GM10847 (cell line): ENCODE measurements around the gene IGF2BP1.

Experiments
- POLR2A ChIP-seq: IDR thresholded peaks from 2 replicates; pipeline ENCODE4 v1.6.1; 2011; ENCODE audit not compliant: insufficient read length; ENCODE audit errors: extremely low read depth

IGF2BP1 gene

DNA sequence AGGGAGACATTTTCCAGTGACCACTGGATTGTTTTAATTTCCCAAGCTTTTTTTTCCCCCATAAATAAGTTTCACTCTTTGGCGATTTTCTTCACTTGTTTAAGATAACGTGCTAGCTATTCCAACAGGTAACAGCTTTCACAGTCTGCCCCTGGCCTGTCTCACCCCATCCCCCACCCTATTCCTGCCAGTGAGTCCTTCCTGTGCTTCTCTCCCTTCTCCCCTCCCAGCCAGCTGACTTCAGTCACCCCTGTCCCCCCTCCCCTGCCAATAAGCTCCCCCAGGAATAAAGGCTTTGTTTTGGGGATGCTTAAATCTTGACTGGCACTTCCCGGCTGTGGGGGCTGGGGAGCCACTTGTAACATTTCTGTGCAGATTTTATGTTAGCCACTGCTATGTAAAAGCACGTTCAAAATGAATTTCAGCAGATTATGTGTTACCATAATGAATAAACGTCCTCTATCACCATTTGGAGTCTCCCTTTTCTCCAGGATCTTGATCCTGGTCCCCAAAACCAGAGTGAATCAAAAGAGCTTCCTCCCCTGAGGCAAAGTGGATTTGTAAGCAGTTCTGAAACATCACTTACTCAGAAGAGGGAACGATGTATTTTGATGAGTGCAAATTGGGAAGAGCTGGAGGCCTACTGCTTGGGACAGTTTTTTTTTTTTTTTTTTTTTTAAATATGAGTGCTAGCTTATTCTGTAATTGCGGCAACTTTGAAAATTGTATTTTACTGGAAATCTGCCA, 58.2 kb downstream of the IGF2BP1 start:
- TF ChIP-seq POLR2A: no peak

DNA sequence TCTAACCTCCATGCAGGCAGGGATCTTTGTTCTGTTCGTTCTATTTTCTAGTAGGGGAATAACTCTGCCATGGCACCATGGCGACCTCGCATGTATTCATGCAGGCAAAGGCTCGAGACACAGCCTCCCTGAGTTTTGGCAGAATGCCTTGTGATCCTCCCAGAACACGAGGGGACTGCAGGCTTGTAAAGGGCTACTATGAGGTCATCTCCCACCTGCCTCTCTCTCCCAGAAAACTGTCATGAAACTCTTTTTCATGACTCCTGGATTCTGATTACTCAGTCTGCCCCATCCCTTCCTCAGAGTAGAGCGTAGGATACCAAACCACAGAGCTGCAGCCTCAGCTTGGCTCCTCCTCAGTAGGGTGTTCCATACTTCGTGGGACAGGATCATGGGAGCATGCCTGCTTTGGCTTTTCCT, 64.3 kb downstream of the IGF2BP1 start:
- no peak for TF ChIP-seq POLR2A

DNA sequence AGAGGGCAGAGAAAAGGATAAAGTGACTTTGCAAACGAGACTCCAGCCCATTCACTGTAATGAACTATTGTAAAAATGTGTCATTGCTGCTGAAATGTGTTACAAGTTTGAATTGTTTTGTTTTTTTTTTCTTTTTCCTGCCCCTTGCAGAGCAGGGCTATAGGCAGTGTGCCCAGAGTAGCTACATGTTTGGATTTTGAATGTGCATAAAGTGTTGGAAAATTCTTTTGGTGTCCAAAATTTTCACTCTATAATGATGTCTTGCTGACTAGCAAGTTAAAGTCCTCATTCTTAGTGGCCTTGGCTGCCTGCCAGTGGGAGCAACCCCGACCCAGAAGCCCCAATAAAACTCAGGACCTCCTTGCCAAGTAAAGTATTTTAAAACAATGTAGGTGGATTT, 66.5 kb downstream of the IGF2BP1 start:
- no peak for TF ChIP-seq POLR2A

DNA sequence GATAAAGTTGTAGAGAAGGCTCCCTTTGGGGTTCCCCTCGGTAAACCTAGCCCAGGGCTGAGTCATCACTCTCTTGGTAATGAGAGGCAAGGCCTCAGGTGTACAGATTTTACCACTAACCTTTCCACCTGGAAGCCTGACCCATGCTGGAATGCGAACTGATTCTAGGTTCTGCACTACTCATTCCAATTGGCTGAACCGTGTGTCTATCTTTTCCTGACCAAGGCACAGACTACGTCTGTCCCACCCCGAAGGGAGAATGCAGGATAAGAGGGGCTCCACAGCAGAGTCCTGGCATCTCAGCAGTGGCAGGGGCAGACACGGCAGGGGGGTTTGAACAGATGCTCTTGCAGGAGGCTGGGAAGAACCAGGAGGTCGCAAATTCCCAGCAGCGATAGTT, 70.0 kb downstream of the IGF2BP1 start:
- no peak for TF ChIP-seq POLR2A

DNA sequence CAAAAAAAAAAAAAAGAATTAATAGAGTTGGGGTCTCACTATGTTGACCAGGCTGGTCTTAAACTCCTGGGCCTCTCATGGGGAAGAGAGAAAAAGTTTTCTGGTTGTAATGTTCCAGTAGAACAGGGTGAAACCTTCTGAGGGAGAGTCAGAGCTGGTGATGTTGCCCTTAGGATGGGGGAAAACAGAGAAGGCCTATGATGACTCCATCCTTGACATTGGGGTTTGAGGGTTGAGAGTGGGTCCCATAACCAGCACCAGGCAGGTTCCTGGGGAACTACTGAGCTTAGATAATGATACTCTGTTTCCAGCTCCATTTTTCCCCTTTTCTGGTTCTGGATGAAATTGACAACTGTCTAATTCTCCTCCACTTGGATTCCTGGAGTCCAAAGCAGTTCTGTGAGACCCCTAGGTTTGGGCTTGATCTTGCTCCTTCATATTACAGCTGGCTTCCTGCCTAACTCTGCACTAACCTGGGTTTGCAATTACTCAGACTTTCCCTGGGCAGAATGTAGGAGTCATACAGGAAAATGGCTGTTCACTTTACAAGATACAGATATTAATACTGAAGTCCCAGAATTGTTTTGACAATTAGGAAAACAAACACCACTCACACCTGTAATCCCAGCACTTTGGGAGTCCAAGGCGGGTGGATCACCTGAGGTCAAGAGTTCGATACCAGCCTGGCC, 72.5 kb downstream of the IGF2BP1 start:
- no peak for TF ChIP-seq POLR2A

DNA sequence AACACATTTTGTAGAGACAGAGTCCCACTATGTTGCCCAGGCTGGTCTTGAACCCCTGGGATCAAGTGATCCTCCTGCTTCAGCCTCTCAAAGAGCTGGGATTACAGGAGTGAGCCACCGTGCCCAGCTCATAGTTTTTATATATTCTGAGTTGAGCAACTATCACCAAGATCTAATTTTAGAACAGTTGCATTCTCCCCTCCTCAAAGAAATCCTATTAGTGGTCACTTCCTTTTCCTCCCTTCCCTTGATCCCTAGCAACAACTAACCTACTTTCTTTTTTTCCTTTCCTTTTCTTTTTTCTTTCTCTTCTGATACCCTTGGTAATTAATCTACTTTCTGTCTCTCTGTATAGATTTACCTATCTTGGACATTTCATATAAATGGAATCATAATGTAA, 73.9 kb downstream of the IGF2BP1 start:
- TF ChIP-seq POLR2A: no peak

DNA sequence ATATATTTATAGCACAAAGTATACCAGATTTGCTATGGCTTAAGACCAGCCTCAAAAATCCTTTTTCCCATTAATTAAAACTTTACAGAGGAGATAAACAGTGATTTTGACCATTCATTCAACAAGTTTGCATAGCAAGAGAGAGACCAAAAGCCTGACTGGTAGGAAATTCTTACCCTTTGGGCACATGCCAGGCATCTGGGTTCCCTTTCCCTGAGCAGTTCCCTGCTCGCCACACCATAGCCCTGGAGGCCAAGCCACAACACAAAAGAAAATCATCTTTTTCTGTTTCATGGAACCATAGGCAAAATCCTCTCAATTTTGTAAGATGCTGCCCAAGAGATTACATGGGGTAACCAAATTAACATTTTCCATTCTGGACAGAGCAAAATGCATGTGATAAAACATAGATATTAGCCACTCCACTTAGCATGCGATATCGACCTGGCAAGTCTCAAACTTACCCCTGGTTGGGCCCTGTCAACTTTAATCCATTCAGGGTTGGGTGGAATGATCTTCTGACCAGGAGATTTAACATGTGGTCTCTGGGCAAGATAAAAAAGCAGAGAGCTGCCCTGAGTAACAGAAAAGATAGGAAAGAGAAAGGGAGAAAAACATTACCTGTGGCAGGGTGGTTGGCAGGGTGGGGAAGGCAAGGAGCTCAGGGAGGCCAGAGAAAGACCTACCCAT, 77.8 kb downstream of the IGF2BP1 start:
- TF ChIP-seq POLR2A: no peak

DNA sequence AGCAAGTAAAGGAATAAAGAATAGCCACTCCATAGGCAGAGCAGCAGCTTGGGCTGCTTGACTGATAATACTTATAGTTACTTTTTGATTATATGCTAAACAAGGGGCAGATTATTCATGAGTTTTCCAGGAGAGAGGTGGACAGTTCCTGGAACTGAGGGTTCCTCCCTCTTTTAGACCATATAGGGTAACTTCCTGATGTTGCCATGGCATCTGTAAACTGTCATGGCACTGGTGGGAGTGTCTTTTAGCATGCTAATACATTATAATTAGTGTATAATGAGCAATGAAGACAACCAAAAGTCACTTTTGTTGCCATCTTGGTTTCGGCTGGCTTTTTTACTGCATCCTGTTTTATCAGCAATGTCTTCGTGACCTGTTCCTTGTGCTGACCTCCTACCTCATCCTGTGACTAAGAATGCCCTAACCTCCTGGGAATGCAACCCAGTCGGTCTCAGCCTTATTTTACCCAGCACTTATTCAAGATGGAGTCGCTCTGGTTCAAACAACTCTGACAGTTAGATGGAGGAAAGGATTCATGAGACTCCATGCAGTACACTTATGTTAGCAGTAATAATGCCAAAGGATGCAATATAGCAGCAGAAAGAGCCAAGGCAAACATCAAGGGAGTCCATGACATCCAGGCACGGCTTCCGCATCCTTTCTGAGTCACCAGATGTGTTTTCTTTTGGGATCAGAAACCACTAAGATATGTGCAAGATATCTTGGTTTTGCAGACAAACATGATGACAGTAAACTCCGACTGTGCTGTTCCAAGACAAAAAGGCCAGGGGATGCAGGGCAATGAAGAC, 79.6 kb downstream of the IGF2BP1 start:
- TF ChIP-seq POLR2A: no peak

DNA sequence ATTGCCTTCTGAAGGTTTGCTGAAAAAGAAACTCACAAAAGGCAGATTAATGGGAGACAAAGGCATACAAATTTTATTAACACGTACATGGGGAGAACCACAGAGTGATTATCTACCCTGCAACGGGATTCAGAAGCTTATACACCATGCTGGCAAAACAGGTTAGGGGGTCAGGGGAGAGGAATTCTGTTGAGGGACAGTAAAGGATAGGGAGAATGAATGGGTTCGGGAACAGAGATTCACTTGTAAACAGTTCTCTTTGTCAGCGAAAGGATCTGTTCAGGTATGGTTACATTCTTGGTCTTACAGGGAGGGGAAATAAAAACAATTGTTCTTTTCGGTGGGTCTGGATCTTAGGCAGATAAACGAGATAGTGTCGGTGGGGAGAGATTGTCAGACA, 81.1 kb downstream of the IGF2BP1 start:
- no peak for TF ChIP-seq POLR2A

DNA sequence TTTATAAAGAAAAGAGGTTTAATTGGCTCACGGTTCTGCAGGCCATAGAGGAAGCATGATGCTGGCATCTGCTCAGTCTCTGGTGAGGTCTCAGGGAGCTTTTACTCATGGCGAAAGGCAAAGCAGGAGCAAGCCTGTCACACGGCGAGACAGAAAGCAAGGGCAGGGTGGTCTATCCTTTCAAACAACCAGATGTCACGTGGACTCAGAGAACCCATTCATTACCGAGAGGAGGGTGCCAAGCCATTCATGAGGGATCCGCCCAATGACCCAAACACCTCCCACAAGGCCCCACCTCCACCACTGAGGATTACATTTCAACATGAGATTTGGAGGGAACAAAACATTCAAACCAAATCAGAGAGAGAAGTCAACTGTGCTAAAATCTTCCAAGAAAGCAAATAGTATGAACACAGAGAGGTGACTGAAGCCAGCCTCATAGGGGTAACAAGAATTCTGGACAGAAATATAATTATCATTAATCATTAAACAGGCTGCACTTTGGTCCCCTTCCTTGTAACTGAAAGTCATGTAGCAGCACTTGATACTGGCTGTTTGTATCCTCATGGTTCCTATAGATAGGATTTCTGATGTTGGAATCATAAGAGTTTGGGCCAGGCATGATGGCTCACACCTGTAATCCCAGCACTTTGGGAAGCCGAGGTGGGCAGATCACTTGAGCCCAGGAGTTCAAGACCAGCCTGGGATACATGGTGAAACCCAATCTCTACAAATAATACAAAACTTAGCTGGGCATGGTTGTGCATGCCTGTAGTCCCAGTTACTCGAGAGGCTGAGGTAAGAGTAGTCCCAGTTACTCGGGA, 82.9 kb downstream of the IGF2BP1 start:
- TF ChIP-seq POLR2A: no peak

DNA sequence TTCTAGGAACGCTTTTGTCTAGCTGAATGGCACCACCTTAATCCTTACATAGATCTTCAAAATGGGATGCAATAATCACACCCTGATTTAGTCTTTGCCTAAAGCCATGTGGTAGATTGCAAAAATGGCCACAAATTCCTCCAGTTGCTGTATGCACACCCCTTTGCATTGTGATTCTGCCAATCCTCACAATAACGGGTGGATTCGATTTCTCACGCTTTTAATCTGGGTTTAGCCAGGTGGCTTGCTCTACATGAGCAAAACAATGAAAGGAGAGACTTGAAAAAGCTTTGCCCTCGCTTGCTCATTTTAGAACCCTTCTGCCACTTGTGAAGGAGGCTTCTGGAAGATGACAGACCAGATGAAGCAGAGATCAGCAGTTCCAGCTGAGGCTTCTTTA, 85.0 kb downstream of the IGF2BP1 start:
- TF ChIP-seq POLR2A: no peak

DNA sequence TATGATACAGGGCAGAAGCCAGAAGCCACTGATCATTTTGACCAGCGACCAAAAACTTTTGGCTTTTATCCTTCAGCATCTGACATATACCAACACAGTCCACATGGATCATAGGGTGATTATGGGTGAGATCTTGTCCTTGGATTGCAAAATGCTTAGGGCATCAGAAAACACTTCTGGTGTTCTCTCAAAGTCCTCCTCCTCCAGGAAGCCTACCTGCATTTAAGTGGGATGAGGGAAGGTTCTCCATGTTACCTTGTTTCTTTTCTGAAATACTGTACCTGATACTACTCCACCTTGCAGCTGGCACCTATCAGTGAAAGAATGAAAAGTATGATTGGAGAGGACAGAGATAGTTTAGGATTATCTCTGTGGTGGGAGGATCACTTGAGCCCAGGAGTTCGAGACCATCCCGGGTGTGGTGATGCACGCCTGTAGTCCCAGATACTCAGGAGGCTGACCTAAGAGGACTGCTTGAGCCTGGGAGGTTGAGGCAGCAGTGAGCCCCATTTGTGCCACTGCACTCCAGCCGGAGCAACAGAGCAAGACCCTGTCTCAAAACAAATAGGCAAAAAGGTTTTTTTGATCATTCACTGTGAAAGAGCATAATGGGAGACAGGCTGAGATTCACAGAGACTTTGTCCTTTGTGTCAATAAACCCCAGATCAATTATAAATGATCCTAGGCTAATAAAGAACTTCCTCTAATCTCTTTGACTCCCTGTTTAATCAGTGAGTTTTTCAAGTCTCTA, 88.6 kb downstream of the IGF2BP1 start:
- no peak for TF ChIP-seq POLR2A

DNA sequence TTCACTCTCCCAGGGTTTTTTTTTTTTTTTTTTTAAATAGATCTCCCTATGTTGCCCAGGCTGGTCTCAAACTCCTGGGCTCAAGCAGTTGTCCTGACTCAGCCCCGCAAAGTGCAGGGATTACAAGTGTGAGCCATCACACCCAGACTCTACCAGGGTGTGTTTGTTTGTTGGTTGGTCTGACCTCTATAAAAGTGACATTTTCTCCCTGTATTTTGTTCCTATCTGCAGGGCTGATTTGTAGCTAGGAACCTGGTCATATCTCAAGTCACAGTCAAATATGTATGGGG, 89.1 kb downstream of the IGF2BP1 start:
- no peak for TF ChIP-seq POLR2A

DNA sequence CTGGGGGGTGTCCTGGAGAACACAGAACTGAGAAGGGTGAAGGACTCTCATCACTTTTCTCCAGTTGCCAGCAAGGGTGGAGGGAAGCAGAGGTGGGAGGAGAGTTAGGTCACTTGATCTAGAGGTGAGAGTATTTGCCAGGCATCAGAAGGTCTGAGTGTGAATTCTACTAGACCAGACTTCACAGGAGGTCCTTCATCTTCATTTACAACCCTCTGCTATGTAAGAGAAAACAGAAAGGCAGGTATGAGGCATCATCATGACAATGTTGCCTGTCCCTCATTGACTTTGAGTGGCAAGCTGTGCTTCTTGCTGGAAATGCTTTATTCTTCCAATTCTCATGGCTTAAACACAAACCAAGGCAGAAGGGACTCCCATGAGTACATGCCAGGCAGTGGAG, 89.5 kb downstream of the IGF2BP1 start:
- TF ChIP-seq POLR2A: no peak

DNA sequence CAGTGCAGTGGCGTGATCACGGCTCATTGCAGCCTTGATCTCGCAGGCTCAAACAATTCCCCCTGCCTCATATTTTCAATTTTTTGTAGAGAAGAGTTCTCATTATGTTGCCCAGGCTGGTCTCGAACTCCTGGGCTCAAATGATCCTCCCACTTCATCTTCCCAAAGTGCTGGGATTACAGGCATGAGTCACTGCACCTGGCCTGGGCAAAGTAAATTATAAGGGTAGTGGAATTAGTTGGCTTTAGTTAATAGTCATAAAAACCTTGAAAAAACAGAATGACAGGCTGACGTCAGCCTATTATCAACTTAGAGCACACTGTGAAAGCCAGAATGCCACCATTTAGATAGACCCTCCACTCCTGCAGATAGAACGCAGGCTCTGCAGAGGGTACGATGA, 91.9 kb downstream of the IGF2BP1 start:
- no peak for TF ChIP-seq POLR2A
